ENCODE measurements around the gene CTSK. TPM values are rescaled to one million over a fixed set of nuclear protein-coding genes. Genes with fewer than 3 reads are reported as not detected.
"Not testable (repeated sequence)": the region's sequence is repeated elsewhere in the genome, so short reads cannot be mapped to it uniquely, and the experiment has no call there.

The CTSK gene
- 4.3 and 4.5 TPM in 2 replicates for total RNA-seq

DNA sequence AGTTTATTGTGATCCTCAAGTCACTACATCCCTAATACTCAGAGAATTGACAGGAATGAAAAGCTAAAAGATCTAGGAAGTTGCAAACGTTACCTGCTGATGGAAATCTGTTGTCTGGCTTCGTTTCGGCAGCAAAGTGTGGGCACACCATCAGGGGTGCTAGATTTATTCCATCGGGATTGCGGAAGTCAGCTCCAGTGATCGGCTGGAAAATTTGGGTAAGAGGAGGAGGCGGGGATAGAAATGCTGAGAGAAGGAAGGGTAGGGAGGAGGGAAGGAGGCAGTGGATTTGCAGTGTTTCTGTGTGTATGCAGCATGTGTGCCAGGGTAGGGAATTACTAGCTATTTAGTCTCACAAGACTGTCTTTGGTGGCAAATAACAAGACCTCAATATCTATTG, at the start of gene CTSK:
Gene CTSK, minus strand, starts transcription at position 140 of the 400 bp plus-strand sequence. CDS start 1,455 bp downstream, outside the sequence.
- intact Hi-C loops (cut with micrococcal nuclease), result no loop called here

DNA sequence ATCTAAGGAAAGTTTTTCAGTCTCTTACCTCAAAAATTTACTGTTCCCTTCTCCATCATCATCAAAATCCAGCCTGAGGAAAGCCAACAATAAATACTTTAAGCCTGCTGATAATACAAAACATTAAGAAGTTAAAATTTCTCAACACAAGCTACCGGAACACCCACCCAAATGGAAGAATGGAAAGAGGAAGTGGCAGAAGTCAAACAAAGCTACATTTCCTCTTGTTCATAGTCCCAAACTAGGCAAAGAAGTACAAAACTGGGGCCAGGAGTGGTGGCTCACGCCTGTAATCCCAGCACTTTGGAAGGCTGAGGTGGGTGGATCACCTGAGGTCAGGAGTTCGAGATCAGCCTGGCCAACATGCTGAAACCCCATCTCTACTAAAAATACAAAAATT, 44.7 kb upstream of the CTSK start:
- intact Hi-C loops (cut with micrococcal nuclease), result not testable (repeated sequence)

DNA sequence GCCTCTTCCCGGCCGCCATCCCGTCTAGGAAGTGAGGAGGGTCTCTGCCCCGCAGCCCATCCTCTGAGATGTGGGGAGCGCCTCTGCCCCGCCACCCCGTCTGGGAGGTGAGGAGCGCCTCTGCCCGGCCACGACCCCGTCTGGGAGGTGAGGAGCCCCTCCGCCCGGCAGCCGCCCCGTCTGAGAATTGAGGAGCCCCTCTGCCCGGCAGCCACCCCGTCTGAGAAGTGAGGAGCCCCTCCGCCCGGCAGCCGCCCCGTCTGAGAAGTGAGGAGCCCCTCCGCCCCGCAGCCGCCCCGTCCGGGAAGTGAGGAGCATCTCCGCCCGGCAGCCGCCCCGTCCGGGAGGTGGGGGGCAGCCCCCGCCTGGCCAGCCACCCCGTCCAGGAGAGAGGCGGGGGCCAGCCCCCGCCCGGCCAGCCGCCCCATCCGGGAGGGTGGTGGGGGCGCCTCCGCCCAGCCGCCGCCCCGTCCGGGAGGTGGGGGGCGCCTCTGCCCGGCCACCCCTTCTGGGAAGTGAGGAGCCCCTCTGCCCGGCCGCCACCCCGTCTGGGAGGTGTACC, 42.8 kb upstream of the CTSK start:
- intact Hi-C loops (cut with micrococcal nuclease), result not testable (repeated sequence)

DNA sequence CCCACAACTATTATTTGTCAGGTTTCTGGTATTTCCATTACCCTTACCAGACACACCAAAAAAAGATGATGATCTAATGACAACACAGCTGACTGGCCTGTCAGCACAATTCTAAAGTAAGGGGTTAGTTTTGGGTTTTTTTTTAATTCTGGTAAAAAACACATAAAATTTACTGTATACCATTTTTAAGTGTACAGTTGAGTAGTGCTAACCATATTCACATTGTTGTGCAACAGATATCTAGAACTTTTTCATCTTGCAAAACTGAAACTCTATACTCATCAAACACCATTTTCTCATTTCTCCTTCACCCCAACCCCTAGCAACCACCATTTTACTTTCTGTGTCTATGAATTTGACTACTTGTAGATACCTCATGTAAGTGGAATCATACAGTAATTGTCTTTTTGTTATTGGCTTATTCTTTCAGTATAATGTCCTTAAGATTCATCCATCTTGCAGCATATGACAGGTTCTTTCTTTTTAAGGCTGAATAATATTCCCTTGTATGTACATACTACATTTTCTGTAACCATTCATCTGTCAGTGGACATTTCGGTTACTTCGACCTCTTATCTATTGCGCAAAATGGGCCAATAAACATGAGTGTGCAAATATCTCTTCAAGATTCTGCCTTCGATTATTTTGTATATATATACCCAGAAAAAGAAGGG, 38.5 kb upstream of the CTSK start:
- intact Hi-C loops (cut with micrococcal nuclease), result loop anchor here (10.0 kb wide), 1 partner anchor 78 kb away; the partner anchor contains the start of gene SETDB1

DNA sequence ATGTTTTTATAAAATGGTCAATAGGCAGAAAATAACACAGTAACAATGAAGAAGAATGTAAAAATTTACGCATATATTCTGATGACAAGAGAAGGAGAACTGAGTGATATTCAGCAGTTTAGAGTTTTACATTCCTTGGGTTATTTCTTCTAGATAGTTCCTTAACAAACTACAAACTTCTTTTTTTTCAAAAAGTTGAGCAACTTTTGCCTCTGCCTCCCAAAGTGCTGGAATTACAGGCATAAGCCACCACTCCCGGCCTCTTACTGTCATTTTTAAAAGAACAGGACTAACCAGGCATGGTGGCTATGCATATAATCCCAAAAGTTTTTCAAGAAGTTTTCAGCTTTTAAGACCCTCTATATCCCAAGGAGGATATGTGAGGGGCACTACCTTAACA, 35.4 kb upstream of the CTSK start:
- intact Hi-C loops (cut with micrococcal nuclease), result loop anchor here (10.0 kb wide), 1 partner anchor 81 kb away; the partner anchor contains the start of gene SETDB1

DNA sequence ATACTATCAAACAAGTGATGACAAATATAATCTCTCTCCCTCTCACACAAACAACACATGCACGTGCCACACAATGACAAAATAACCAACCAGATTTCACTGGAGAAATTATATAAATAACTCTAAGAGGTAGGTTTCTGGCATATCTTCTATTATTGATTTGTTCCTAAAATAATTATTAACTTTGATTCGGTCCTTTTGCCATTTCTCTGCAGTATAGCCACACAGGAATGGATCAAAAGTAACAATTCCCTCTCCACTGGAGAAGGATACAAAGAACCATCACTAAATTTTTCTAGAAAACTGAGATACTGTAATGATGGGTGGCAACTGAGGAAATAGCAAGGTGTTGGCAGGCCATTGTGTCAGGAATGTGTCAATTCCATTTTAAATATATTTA, 34.9 kb upstream of the CTSK start:
- intact Hi-C loops (cut with micrococcal nuclease), result loop anchor here (10.0 kb wide), 1 partner anchor 82 kb away; the partner anchor contains the start of gene SETDB1

DNA sequence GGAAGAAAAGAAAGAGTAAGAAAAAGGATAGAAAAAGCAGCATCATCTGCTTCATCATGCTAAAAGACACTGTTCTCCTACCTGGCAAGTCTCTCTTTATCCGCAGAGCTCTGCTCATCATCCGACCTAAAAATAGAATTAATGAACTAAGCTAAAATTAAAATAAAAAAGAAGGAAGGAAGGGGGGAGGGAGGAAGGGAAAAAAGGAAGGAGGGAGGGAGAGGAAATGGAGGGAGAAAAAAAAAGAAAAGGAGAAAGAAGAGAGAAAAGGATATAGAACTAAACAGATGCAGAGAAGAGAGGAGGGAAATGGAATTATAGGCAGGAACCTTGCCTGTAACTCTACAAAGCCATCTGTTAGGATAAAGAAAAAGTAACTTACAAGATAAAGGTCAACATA, 34.3 kb upstream of the CTSK start:
- intact Hi-C loops (cut with micrococcal nuclease), result loop anchor here (10.0 kb wide), 1 partner anchor 82 kb away; the partner anchor contains the start of gene SETDB1

DNA sequence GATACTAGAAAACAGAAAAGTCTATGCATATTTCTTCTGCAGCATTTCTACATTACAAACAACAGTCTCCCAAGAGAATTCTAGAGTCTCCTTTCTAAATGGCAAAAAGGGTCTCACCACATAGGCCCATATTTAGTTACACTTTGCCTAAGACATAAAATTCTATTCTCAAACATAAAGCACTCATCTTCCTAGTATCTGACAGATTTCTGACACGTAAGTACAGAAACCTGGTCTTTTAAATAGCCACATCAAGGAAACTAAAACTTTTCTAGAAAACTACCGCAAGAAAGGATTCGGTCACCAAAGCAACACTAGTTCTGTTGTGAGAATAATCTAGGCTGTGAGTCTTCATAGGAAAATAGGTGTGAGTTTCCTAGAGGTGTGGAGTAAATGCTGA, 33.6 kb upstream of the CTSK start:
- intact Hi-C loops (cut with micrococcal nuclease), result loop anchor here (2.0 to 10.0 kb wide), 2 partner anchors 33 to 83 kb away; partner anchors contain the start of gene SETDB1

DNA sequence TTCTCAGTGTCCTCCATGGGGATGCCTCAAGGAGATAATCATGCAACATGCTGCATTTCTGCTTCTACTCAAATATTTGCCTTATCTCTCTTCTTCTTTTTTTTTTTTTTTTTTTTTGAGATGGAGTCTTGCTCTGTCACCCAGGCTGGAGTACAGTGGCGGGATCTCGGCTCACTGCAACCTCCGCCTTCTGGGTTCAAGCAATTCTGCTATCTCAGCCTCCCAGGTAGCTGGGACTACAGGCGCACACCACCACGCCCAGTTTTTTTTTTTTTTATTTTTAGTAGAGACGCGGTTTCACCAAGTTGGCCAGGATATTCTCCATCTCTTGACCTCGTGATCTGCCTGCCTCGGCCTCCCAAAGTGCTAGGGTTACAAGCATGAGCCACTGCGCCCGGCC, 32.8 kb upstream of the CTSK start:
- intact Hi-C loops (cut with micrococcal nuclease), result loop anchor here (2.0 to 10.0 kb wide), 2 partner anchors 34 to 84 kb away; partner anchors contain the start of gene SETDB1

DNA sequence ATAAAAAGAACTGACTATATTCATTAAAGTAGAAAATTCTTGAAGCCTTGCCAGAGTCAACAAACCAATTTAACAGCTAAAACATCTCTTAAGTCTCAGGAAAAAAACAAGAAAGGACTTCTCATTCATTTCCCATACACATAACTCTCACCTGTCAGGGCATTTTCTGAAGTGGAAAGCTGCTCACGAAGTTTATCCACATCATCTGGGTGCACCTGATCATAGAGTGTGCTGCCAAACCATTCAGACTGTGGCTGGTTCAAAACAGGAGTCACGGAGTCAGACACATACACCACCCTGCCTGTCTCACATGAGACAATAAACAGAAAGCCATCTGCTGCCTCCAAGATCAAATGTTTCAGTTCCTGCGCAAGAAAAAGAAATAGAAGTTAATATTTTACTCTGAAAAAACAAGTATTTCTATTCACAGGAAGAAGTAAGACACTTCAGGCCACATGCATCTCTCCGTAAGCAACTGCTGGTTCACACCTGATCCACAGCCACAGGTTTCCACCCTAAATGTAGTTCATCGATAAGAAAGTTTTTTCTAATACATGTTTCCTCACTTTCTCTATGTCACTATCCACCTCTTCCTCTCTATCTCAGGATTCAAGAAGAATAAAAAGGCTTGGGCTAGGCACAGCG, 28.2 kb upstream of the CTSK start:
- intact Hi-C loops (cut with micrococcal nuclease), result no loop called here

DNA sequence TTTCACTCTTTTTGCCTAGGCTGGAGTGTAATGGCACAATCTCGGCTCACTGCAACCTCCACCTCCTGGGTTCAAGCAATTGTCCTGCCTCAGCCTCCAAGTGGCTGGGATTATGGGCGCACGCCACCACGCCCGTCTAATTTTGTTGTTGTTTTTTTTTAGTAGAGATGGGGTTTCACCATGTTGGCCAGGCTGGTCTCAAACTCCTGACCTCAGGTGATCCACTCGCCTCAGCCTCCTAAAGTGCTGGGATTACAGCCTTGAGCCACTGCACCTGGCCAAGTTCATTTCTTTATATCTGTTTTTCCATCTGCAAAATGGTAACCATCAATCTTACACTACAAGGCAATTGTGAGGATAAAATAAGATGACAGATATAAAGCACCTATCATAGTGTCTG, 25.9 kb upstream of the CTSK start:
- intact Hi-C loops (cut with micrococcal nuclease), result not testable (repeated sequence)

DNA sequence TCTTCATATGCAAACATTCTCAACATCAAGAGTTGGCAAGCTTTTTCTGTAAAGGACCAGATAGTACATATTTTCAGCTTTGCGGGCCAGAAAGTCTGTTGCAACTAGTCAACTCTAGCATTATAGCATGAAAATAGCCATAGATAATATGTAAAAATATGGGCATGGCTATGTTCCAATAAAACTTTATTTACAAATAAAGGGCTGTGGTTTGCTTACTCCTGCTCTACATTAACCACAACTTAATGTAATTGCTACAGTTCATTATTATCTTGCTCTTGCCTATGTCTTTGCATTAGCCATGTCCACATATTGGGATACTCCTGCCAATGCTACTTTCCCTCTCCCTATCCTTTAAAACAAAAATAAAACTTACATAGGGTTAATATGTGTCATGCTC, 24.5 kb upstream of the CTSK start:
- intact Hi-C loops (cut with micrococcal nuclease), result no loop called here

DNA sequence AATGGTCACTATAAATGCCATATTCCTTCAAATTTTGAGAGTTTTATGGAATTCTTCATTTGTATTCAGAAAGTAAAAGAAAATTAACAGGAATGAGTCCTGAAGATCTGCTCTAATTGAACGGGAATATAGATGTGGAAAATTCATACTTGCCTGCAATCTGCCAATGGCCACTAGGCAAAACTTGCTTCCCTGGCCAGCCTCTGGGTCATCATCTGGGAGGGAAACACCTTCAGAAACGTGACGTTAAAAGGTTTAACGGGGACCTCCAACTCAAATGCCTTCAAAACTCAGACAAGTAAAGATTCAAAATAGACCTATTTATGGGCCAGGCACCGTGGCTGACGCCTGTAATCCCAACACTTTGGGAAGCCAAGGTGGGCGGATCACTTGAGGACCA, 21.7 kb upstream of the CTSK start:
- intact Hi-C loops (cut with micrococcal nuclease), result no loop called here

DNA sequence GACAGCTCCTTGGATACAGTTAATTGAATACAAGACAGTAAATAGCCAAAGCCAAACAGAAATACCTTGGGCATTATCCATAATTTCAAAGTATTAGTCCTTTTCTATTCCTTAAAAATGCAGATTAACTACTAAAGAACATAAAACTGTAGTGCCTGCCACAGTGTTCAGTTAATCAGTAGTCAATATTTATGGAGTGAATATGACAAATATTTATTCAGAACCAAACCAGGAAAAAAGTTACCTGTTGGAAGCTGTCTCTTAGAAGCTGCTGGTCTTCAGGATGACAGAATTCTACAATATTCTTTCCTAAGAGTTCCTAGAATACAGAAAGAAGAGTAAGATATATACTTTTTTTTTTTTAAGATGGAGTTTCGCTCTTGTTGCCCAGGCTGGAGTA, 18.2 kb upstream of the CTSK start:
- intact Hi-C loops (cut with micrococcal nuclease), result no loop called here

DNA sequence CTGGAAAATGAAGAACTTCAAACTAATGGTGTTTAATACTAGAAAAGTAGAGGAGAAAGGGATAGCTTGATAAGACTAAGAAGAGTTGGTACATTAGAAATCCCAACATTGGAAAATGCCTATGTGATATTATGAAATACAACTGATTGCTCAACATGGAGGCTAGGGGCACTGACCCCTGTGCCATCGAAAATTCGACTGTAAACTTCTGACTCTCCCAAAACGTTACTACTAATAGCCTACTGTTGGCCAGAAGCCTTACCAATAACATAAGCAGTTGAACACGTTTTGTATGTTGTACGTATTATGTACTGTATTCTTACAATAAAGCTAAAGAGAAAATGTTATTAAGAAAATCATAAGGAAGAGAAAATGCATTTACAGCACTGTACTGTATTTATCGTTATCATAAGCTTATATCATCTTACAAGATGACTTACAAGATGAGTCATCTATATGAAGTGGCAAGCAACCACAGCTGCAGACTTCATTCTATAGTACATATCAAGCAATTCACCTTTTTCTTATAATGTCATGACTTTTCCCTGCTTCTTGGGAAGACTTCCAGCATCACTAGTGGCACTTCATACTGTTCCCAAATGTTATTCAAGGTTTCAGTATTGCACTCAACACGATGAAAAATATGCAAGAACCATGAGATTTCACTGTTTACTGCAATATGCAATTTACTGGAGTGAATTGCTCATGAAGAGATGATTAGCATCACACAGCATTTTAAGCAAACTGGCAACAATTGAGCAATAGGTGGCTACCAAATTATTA, 12.9 kb upstream of the CTSK start:
- intact Hi-C loops (cut with micrococcal nuclease), result no loop called here

DNA sequence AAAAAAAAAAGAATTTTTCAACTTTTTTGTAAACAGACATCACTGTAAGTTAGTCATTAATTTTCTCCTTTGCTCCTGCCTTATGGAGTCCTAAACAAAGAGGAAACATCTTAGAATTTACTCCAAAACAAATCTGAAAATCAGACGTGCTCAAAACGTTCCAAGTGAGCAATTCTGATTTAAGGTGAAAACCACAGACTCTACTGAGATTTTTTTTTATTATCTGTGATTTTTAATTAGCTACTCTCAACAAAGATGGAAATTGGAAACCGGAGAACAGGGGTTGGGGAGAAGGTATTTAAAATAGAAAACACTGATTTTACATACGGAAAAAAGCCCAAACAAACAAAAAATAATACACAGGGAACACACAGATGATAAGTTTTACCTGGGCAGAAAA, 7.8 kb upstream of the CTSK start:
- intact Hi-C loops (cut with micrococcal nuclease), result no loop called here

DNA sequence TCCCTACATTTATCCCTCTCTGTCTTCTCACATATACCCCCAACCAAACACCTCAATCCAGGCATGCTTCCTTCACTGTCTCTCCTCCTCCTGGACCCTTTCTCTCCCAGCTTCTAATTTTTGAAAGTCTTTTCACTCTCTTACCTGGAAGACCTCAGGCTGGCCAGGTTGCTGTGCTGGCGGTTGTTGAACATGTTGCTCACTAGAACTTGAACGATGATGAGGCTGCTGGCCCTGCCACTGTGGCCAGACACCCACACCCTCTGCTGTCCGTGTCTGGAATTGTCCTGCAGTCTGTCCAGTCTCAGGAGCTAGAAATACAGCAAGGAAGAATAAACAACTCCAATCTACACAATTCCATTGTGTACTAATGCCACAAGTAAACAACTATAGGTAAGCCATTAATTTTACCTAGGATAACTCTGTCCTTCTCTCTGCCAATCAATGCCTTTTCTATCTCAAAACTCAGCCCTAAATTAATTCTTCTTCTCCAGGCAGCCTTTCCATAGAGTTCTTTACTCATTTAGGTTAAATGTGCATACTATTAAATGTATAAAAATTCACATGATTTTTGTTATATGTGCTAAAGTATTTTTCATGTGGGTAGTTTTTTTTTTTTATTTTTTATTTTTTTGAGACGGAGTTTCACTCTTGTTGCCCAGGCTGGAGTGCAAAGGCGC, 5.1 kb upstream of the CTSK start:
- intact Hi-C loops (cut with micrococcal nuclease), result no loop called here

DNA sequence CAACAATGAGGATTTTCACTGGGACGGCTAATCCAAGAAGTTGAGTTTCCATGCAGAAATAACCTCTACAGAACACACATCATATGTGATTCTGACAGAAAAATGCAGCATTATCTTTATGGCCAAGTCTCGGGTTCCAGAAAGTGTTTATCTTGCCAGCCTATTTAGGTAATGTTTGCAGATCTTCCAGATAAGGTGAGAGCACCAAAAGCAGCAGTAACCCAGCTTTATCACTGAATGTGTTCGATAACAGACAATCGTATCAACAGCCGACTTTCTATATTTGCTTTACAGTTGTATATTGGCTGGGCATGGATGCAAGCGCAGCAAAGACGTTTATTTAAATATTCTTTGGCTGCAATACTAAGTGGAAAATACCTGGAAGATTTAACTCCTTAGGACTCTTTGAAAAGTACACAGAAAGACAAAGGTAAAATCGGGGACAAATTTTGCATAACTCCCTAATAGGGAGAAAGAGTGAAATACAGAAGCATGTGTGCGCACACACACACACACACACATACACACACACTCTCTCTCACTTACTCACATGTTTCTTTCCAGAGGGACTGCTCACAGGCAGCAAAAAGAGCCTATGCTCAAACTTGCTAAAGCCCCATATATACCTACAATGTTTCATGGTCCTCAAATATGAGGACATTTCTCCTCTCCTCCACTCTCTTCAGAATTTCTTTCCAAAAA, 3.0 kb upstream of the CTSK start:
- intact Hi-C loops (cut with micrococcal nuclease), result no loop called here

DNA sequence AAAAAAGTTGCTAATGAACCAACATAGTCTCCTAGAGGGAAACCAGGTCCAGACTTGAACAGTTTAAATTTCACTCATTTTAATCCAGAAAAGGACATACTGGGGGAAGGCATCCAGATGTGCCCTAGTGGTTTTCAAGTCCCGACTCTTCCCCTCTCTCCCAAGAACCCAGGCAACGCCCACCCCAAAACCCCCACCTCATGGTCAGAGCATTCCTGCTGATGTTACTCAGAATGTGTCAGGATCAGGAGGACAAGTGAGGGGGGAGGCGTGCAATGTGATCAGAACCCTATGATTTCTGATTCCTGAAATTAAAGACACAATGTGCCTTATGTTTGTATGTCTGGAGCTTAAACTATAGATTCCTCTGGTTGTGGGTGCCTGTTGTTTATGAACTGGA, 1.6 kb upstream of the CTSK start:
- intact Hi-C loops (cut with micrococcal nuclease), result no loop called here

DNA sequence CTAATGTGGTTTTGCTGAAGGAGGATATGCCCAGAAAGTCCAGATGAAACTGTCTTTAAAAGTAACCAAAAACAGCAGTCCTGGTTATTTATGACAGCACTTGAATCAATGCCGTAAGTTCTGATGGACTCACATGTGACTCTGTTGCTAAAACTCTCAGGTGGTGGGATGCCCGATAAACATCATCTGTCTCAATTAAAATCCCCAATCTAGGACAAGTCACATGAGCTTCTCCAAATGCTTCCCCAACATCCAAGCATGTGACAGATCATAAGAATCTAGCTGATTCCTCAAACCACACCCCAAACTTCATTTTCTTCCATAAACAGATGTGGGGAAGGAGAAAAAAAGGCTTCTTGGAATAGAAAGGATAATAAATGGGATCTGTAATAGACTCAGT, 786 bp upstream of the CTSK start:
- intact Hi-C loops (cut with micrococcal nuclease), result no loop called here
